ENCODE results near the gene ASB13.

DNA sequence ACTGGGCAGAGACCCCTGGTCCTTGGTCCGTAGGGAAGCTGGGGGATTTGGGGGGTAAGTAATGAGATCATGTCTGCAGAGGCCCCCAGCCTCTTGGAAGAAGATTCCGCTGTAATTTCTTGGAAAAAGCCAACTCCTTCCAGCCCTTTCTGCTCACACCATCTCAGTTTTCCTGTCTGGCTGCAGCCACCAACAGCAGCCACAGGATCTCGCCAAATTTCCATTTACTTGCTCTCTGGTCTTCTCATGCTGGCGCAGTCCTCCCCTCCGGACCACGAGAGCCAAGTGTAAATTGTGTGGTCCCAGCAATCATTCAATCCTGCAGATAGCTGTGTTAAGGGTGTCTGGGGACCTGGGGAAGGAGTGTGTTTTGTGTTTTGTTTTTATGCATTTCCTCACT is 49.6 kb downstream of the ASB13 start:
- TF ChIP-seq MXI1 (IDR thresholded peaks at IDR 0.05; ENCODE audit: borderline replicate concordance, low read depth, low read length) (no peak), PLRG1 (conservative IDR thresholded peaks at IDR 0.05) (no peak)
